Epithelial cell of proximal tubule (primary cell): ENCODE data around the gene GNRHR. TPM values are rescaled to one million over a fixed set of nuclear protein-coding genes. Genes with fewer than 3 reads are reported as not detected.
"Not testable (repeated sequence)": the region's sequence is repeated elsewhere in the genome, so short reads cannot be mapped to it uniquely, and the experiment has no call there.

Experiments used
- DNase-seq: peaks from one replicate; pipeline ENCODE4 v3.0.0-alpha.2; 2011; ENCODE audit warnings: low read depth
- H3K4me3 ChIP-seq: 2 replicates; pipeline ENCODE4 v1.5.1; 2011; ENCODE audit warnings: low read depth, mild to moderate bottlenecking, low read length
- CTCF ChIP-seq: conservative IDR thresholded peaks from 2 replicates; pipeline ENCODE4 v1.5.1; 2012; ENCODE audit warnings: low read depth, mild to moderate bottlenecking, low read length
- total RNA-seq: library from RNA; depleted of rRNA; stranded (reverse); fragments of >200 nt; gene quantifications from 2 replicates; pipeline ENCODE4 v1.2.3, GENCODE V29; 2015

GNRHR gene
- total RNA-seq, 1 donor from 2014 or later: not detected

GRCh38 chr4:67714248-67714583, 40.0 kb downstream of the GNRHR start:
- DNase-seq: peak; percentile 37
- no peak overlapping the region for H3K4me3 ChIP-seq
- TF ChIP-seq CTCF: no peak

DNA sequence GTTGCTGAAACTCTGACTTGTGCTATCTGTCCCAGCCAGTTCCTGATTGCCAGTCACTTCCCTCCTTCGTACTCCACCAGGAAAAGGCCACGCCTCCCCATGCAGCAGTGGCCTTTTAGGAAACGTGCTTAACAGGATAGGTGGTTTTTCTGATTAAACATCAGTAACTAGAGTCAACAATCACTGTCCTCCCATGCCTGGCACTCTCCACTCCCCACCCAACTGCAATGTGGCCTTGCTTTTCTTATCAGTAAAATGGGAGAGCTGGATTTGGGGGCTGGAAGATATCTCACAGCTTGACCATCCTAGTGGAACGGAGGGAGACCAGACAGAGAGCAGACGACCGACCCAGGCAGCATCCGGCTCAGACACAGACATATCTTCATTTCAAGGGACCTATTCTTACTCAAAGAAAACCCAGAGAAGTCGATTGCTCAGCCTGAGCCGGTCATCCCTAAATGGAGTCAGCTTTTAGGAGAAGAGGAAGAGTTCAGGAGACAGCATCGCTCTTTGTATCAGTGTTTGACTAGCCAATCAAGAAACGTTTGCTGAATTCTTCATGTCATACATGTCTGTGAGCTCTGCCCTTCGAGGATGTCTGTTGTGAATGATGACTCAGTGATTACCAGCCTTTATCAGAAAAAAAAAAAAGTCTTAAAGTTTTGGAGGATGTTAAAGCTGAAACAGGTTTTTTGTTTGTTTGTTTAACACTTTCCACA, 40.5 kb downstream of the GNRHR start:
- no peak for DNase-seq
- no peak for TF ChIP-seq CTCF
- H3K4me3 ChIP-seq: no peak overlapping the region

DNA sequence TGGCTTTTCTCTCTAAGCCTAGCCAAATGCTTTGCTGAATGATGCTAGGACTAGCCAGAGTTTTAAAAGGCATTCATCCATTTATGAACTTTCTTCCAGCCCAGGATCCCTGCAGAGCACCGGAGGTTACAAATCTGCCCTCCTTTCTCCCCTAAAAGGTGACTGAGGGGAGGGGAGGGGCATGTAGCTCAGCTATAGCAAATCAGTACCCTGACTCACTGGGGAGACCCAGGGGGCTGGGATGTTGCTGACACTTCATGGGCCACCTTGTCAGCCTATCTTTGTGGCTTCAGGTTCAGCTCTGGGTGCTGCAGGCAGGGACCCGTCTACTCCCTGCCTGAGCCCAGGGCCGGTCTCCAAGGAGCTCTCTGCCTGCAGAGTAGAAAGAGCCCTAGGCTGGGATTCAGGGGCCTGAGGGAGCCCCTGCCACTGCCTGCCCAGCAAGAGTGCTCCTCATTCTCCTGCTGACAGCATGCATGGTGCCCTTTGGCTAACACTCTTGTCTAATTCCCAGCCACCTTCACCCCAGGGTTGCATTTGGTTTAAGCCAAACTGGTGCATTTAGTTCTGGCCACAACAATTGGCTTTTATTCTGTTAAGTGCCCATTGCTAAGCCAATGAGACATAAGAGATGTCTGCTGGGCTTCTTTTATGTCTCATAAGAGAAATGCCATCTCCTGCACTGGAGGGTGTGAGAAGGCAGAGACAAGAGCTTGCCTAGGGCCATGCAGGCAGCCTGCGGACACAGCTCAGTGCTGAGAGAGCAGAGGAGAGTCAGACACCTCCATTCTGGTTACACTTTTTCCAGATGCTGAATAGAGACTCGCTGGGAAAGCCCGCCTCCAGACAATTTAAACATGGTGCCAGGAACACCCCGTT, 41.3 kb downstream of the GNRHR start:
- H3K4me3 ChIP-seq: no peak overlapping the region

DNA sequence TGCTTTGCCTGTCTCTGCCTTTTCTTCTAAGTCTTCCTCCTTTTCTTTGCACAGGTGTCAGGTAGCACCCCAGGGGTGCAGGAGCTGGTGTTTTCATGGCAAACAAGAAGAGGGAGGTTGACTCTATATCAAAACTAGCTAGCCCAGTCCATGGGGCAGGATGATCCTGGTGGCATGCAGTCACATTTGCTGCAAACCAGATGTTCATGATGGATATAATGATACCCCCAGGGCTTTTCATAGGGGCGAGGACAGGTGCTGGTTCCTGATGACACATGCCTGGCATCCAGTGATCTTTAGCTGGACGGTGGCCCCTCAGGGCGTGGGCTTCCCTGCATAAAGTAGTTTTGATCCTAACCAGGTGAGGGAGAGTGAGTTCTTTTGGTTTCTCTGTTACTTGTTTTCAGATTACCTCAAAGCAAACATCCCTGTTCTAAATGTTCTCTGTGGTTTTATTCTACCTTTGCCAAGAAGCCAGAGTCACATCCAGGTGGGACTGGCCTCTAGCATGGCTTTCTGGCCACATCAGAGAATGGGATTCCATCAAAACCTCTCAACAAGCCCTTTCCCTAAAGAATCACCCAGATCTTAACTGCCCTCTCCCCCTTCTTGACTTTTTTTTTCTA, 42.1 kb downstream of the GNRHR start:
- no peak for TF ChIP-seq CTCF
- no peak for DNase-seq
- H3K4me3 ChIP-seq: no peak overlapping the region

More for the DNA sequence above, 41.3 kb downstream of the GNRHR start:
- TF ChIP-seq CTCF: no peak
- no peak for DNase-seq

DNA sequence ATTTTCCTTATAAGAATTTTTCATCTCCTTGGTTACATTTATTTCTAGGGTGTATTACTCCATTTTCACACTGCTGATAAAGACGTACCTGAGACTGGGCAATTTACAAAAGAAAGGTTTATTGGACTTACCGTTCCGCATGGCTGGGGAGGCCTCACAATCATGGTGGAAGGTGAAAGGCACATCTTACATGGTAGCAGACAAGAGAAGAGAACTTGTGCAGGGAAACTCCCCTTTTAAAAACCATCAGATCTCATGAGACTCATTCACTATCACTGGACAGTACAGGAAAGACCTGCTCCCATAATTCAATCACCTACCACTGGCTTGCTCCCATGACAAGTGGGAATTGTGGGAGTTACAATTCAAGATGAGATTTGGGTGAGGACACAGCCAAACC, 47.5 kb downstream of the GNRHR start:
- H3K4me3 ChIP-seq, DNase-seq: not testable (repeated sequence)

GRCh38 chr4:67704843-67705242, 49.3 kb downstream of the GNRHR start:
- H3K4me3 ChIP-seq: no peak overlapping the region
- no peak for TF ChIP-seq CTCF
- no peak for DNase-seq

DNA sequence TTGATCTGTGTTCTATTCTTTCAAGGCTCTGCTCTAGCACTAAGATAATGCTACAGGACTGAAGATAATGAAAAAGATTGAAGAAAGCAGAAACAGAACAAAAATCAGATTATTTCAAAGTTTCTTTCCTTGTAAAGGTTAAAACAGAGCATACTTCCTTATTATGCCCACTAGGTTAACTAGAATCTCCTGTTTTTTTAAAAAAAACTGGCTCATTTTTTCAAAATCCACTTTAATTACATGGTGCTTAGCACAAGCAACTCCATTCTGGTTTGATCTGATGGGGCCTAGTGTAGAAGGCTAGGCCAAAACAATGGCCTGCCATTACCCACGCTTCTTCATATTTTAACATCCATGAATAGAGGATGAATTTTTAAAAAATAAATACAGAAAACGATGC, 52.0 kb downstream of the GNRHR start:
- no peak for TF ChIP-seq CTCF
- no peak for DNase-seq
- peak overlapping the region; percentile 98 for H3K4me3 ChIP-seq
